H1 (cell line): ENCODE data around the gene HDAC10. TPM values are rescaled to one million over a fixed set of nuclear protein-coding genes. Genes with fewer than 3 reads are reported as not detected.

Experiments
- CTCF ChIA-PET: fragments of 300-600 bp; sonication (Branson Sonifier 250); formaldehyde crosslinking; loops from one replicate; lab custom pipeline; 2021; ENCODE audit not compliant: partially characterized antibody; lab: Charles Lee
- POLR2A ChIA-PET: fragments of 300-600 bp; sonication (Branson Sonifier 250); formaldehyde crosslinking; loops from one replicate; lab custom pipeline; 2021; ENCODE audit warnings: inconsistent platforms; ENCODE audit not compliant: partially characterized antibody; lab: Charles Lee
- DNase-seq, 2 experiments: peaks; one replicate each; pipeline versions ENCODE4 v3.0.0 to v3.0.0-alpha.2; 2010 to 2022; ENCODE audit warnings: low spot score in 2 of 2, low read depth in 1 of 2, mixed read lengths in 1 of 2
- FAIRE-seq: peaks from 2 replicates; lab custom pipeline; 2011; peaks lifted over from hg19 to GRCh38; lab: Jason Lieb, UNC
- H2AFZ ChIP-seq: 2 replicates; pipeline ENCODE4 v1.8.1; 2012; ENCODE audit warnings: low read length, inconsistent platforms
- H2AK5ac ChIP-seq: 2 replicates; pipeline ENCODE4 v1.6.1; 2013; ENCODE audit warnings: low read depth, low read length
- H2BK120ac ChIP-seq: replicated peaks from 2 replicates; pipeline ENCODE3; 2013; ENCODE audit warnings: low read depth, low read length, inconsistent platforms
- H2BK12ac ChIP-seq: 2 replicates; pipeline ENCODE4 v1.6.1; 2013; ENCODE audit warnings: low read depth, low read length
- H2BK15ac ChIP-seq: 2 replicates; pipeline ENCODE4 v1.6.1; 2013; ENCODE audit warnings: low read length
- H2BK20ac ChIP-seq: 2 replicates; pipeline ENCODE4 v1.6.1; 2013; ENCODE audit warnings: low read length
- H2BK5ac ChIP-seq: 2 replicates; pipeline ENCODE4 v1.6.1; 2013; ENCODE audit warnings: low read depth, low read length
- H3K14ac ChIP-seq: 2 replicates; pipeline ENCODE4 v1.6.1; 2013; ENCODE audit warnings: inconsistent platforms; ENCODE audit not compliant: insufficient read length
- H3K18ac ChIP-seq: 2 replicates; pipeline ENCODE4 v1.6.1; 2013; ENCODE audit warnings: low read length; ENCODE audit errors: extremely low read depth
- H3K23ac ChIP-seq: 2 replicates; pipeline ENCODE4 v1.6.1; 2013; ENCODE audit warnings: inconsistent platforms; ENCODE audit not compliant: insufficient read length
- H3K23me2 ChIP-seq: 2 replicates; pipeline ENCODE4 v1.6.1; 2013; ENCODE audit warnings: low read depth, low read length
- H3K27ac ChIP-seq: 2 replicates; pipeline ENCODE4 v1.6.1; 2011; ENCODE audit warnings: low read depth, low read length, inconsistent platforms
- H3K27me3 ChIP-seq, 4 experiments: replicated peaks in 1 of 4; 1 replicate in 1 of 4; 2 replicates in 3 of 4; pipeline versions ENCODE4 v1.6.1 to v1.8.1; 2011 to 2013; ENCODE audit warnings: low read length in 3 of 4, mild to moderate bottlenecking in 3 of 4, inconsistent platforms in 2 of 4, mixed read lengths in 2 of 4, moderate library complexity in 1 of 4; ENCODE audit not compliant: control insufficient read depth in 3 of 4, insufficient read depth in 3 of 4; ENCODE audit errors: extremely low read depth in 1 of 4
- H3K36me3 ChIP-seq, 4 experiments: 2 replicates each; pipeline versions ENCODE4 v1.6.1 to v1.8.1; 2011 to 2013; ENCODE audit warnings: mild to moderate bottlenecking in 4 of 4, low read length in 3 of 4, moderate library complexity in 2 of 4, control low read depth in 1 of 4, inconsistent platforms in 1 of 4; ENCODE audit not compliant: insufficient read depth in 4 of 4, control insufficient read depth in 2 of 4
- H3K4ac ChIP-seq: replicated peaks from 2 replicates; pipeline ENCODE3; 2013; ENCODE audit warnings: low read length, low read depth, mixed read lengths, inconsistent platforms; ENCODE audit not compliant: insufficient read length
- H3K4me1 ChIP-seq, 4 experiments: replicated peaks in 1 of 4; 1 replicate in 1 of 4; 2 replicates in 3 of 4; pipeline versions ENCODE4 v1.6.1 to v1.8.1; 2011 to 2013; ENCODE audit warnings: low read length in 3 of 4, inconsistent platforms in 2 of 4, mixed read lengths in 1 of 4; ENCODE audit not compliant: insufficient read depth in 4 of 4, control insufficient read depth in 3 of 4
- H3K4me2 ChIP-seq, 2 experiments: 2 replicates each; pipeline versions ENCODE4 v1.6.1 to v1.8.1; 2011 to 2013; ENCODE audit warnings: low read depth in 2 of 2, low read length in 2 of 2, control low read depth in 1 of 2, inconsistent platforms in 1 of 2, mild to moderate bottlenecking in 1 of 2; ENCODE audit not compliant: insufficient read depth in 1 of 2
- H3K4me3 ChIP-seq, 4 experiments: fragments of 200-600, 300-600 bp in 1 of 4; sonication (generic), shearing (Covaris generic), sonication (Bioruptor Twin) in 1 of 4; 2 replicates each; pipeline versions ENCODE4 v1.5.1 to v1.8.1; 2011 to 2016; ENCODE audit warnings: low read length in 4 of 4, low read depth in 3 of 4, control low read depth in 2 of 4, inconsistent platforms in 2 of 4, mild to moderate bottlenecking in 2 of 4, mixed read lengths in 1 of 4, moderate library complexity in 1 of 4; ENCODE audit not compliant: insufficient read depth in 2 of 4; ENCODE audit errors: extremely low read depth in 1 of 4
- H3K56ac ChIP-seq: replicated peaks from 2 replicates; pipeline ENCODE3; 2013; ENCODE audit warnings: low read depth, mild to moderate bottlenecking, mixed read lengths, low read length, inconsistent platforms; ENCODE audit not compliant: insufficient read length
- H3K79me1 ChIP-seq: 2 replicates; pipeline ENCODE4 v1.6.1; 2013; ENCODE audit warnings: low read depth, low read length, control low read depth
- H3K79me2 ChIP-seq, 2 experiments: 2 replicates each; pipeline versions ENCODE4 v1.6.1 to v1.8.1; 2012 to 2013; ENCODE audit warnings: low read length in 2 of 2, mild to moderate bottlenecking in 2 of 2, inconsistent platforms in 1 of 2; ENCODE audit not compliant: insufficient read depth in 2 of 2, control insufficient read depth in 1 of 2
- H3K9ac ChIP-seq, 4 experiments: replicated peaks in 1 of 4; 1 replicate in 1 of 4; 2 replicates in 3 of 4; pipeline versions ENCODE4 v1.6.1 to v1.8.1; 2011 to 2013; ENCODE audit warnings: low read depth in 3 of 4, low read length in 3 of 4, control low read depth in 2 of 4, mild to moderate bottlenecking in 2 of 4, moderate library complexity in 2 of 4, inconsistent platforms in 1 of 4; ENCODE audit errors: extremely low read depth in 1 of 4
- H3K9me3 ChIP-seq, 2 experiments: 2 replicates each; pipeline versions ENCODE4 v1.6.1 to v1.8.1; 2012 to 2013; ENCODE audit warnings: mild to moderate bottlenecking in 2 of 2, moderate library complexity in 2 of 2, control low read depth in 1 of 2, inconsistent platforms in 1 of 2, low read depth in 1 of 2, low read length in 1 of 2, mixed read lengths in 1 of 2; ENCODE audit not compliant: insufficient read depth in 2 of 2
- H4K20me1 ChIP-seq, 2 experiments: replicated peaks in 1 of 2; 2 replicates each; pipeline versions ENCODE3 to v1.8.1; 2011 to 2013; ENCODE audit warnings: inconsistent platforms in 2 of 2, low read length in 2 of 2, mild to moderate bottlenecking in 1 of 2; ENCODE audit not compliant: insufficient read depth in 2 of 2, control insufficient read depth in 1 of 2
- H4K5ac ChIP-seq: 2 replicates; pipeline ENCODE4 v1.6.1; 2013; ENCODE audit warnings: low read length, low read depth, mixed read lengths, inconsistent platforms; ENCODE audit not compliant: insufficient read length
- H4K8ac ChIP-seq: 2 replicates; pipeline ENCODE4 v1.8.0; 2013; ENCODE audit warnings: mild to moderate bottlenecking, moderate library complexity, low read length, inconsistent platforms; ENCODE audit not compliant: insufficient read depth; ENCODE audit errors: extremely low read depth
- H4K91ac ChIP-seq: replicated peaks from 2 replicates; pipeline ENCODE3; 2013; ENCODE audit warnings: low read length, mixed read lengths, inconsistent platforms; ENCODE audit not compliant: insufficient read length
- CTCF ChIP-seq, 3 experiments: IDR thresholded peaks; 1 replicate in 2 of 3; 2 replicates in 1 of 3; pipeline versions ENCODE4 v1.5.1 to v1.6.1; 2011; ENCODE audit warnings: low read length in 3 of 3, mild to moderate bottlenecking in 3 of 3, inconsistent platforms in 2 of 3, low read depth in 1 of 3, moderate library complexity in 1 of 3; ENCODE audit not compliant: insufficient read depth in 1 of 3; ENCODE audit errors: control extremely low read depth in 1 of 3
- NANOG ChIP-seq: IDR thresholded peaks from 2 replicates; pipeline ENCODE4 v1.6.1; 2011; ENCODE audit warnings: low read length, low read depth, mild to moderate bottlenecking, inconsistent platforms; ENCODE audit not compliant: insufficient read depth, poor library complexity, severe bottlenecking
- POLR2A ChIP-seq, 2 experiments: IDR thresholded peaks; 1 replicate in 1 of 2; 2 replicates in 1 of 2; pipeline ENCODE4 v1.6.1; 2011; ENCODE audit warnings: low read depth in 2 of 2, low read length in 2 of 2, mild to moderate bottlenecking in 2 of 2; ENCODE audit errors: control extremely low read depth in 1 of 2
- WGBS, 2 experiments: shearing (Covaris generic) in 1 of 2; methylation state at CpG; one replicate each; pipeline versions ENCODE4 v1.1.6 to v1.1.7; 2013 to 2015; ENCODE audit warnings: low lambda C conversion rate in 2 of 2, mixed read lengths in 2 of 2, inconsistent platforms in 1 of 2, low coverage in 1 of 2, missing lambda C conversion rate in 1 of 2; ENCODE audit not compliant: insufficient replicate concordance in 2 of 2, insufficient coverage in 1 of 2, insufficient read length in 1 of 2; ENCODE audit errors: extremely low coverage in 1 of 2, missing lambda C conversion rate in 1 of 2; 5-methylcytosine and 5-hydroxymethylcytosine counted together
- polyA plus RNA-seq, 7 experiments: library from polyadenylated mRNA; depleted of rRNA in 3 of 7; stranded (reverse) in 5 of 7; unstranded in 2 of 7; fragments of >200 nt in 5 of 7; fragments of 200-250 nt in 2 of 7; gene quantifications; 1 replicate in 5 of 7; 2 replicates in 1 of 7; 4 replicates in 1 of 7; pipeline versions ENCODE4 v1.2.1 to v1.2.3, GENCODE V29; 2011 to 2013; ENCODE audit warnings: missing spikeins in 2 of 7, mixed read lengths in 2 of 7
- total RNA-seq: library from RNA; stranded (reverse); fragmentation: NEBNext Ultra II Directional; extraction: Animal tissue kit (Norgen Biotek cat#: 25700); gene quantifications from 2 replicates; pipeline ENCODE4 v1.2.1, GENCODE V29; 2021

Gene HDAC10
- total and polyA plus RNA-seq, 2 of the 8 experiments (the other 6 are each of a cell fraction or from before 2014, with no cell fraction given): 11.2 to 26.4 TPM

- H2AK5ac ChIP-seq: 0 out of 2 replicates have a peak overlapping the region, but pooled peaks have one; percentile 17
- DNase-seq (no peak), FAIRE-seq (no peak)
- peaks cover 21% of the 10 kb centered on the region for H3K23me2 ChIP-seq
- POLR2A ChIA-PET: interaction anchor here (0.6 to 2.6 kb wide), 8 partner anchors 10 to 1960 kb away, joined by 3 to 6 read pairs (median 3); no protein-coding TSS in a partner anchor
- no peaks in the 10 kb centered on the region for H3K9me3 ChIP-seq
- CTCF ChIA-PET: interaction anchor here (0.6 to 1.6 kb wide), 6 partner anchors 13 to 136 kb away, joined by 3 to 6 read pairs (median 4); no protein-coding TSS in a partner anchor
- H4K8ac ChIP-seq: no peak overlapping the region
- no peak overlapping the region for H2BK5ac ChIP-seq
- peak overlapping the region; percentile 92 to 97; a peak in 2 of 4 replicates for H3K4me2 ChIP-seq
- H3K56ac ChIP-seq: no peak overlapping the region
- no peak overlapping the region for H4K5ac ChIP-seq
- H3K79me2 ChIP-seq: peaks cover 4 to 22% of the 10 kb centered on the region in 2 experiments; a peak in 3 of 4 replicates
- no peak overlapping the region for H2AFZ ChIP-seq
- peaks cover 15% of the 10 kb centered on the region for H3K79me1 ChIP-seq
- H2BK20ac ChIP-seq: no peak overlapping the region
- H3K27ac ChIP-seq: no peak overlapping the region
- peaks cover 2 to 23% of the 10 kb centered on the region in 2 experiments for H4K20me1 ChIP-seq
- no peak overlapping the region for H3K18ac ChIP-seq
- no peak overlapping the region for H2BK120ac ChIP-seq
- no peak overlapping the region for H3K9ac ChIP-seq
- 90% methylated on average over 20 of the region's 20 CpGs; no CpG with 5 or more reads in 1 of the 2 experiments for WGBS, 2 experiments
- H3K4me3 ChIP-seq: no peak overlapping the region; a peak in 1 of 8 replicates
- H3K27me3 ChIP-seq: no peaks in the 10 kb centered on the region
- TF ChIP-seq CTCF (IDR thresholded peaks at IDR 0.05; ENCODE audit: control extremely low read depth in 1 of 3, insufficient read depth in 1 of 3, low read depth in 1 of 3, low read length in 3 of 3) (peak in 1 of 3 experiments; percentile 30; a peak in 1 of 4 replicates), NANOG (no peak), POLR2A (IDR thresholded peaks at IDR 0.05; ENCODE audit: control extremely low read depth in 1 of 2, low read depth in 2 of 2, low read length in 2 of 2) (no peak)
- H2BK12ac ChIP-seq: no peak overlapping the region
- H3K23ac ChIP-seq: no peak overlapping the region
- no peaks in the 10 kb centered on the region for H3K36me3 ChIP-seq
- H4K91ac ChIP-seq: no peak overlapping the region
- H2BK15ac ChIP-seq: no peak overlapping the region
- peaks cover 0 to 27% (median 20%) of the 10 kb centered on the region in 4 experiments; a peak in 6 of 7 replicates for H3K4me1 ChIP-seq
- H3K14ac ChIP-seq: no peak overlapping the region
- no peak overlapping the region for H3K4ac ChIP-seq
Observed at GRCh38 chr22:50246242-50247175, 4.6 kb downstream of the HDAC10 start.
